Right atrium auricular region (tissue), 2 donors: ENCODE results near the gene EYA2. TPM values are rescaled to one million over a fixed set of nuclear protein-coding genes. Genes with fewer than 3 reads are reported as not detected.

Experiments
- DNase-seq: peaks from one replicate; pipeline ENCODE4 v3.0.0-alpha.2; 2019; ENCODE audit warnings: low spot score
- H3K27ac ChIP-seq, 2 donors: fragments of 200-600 bp; sonication (generic); 1 replicate in 1 of 2; 2 replicates in 1 of 2; pipeline ENCODE4 v1.5.1; 2016 to 2019
- H3K27me3 ChIP-seq, 2 donors: fragments of 200-600 bp; sonication (generic); one replicate each; pipeline versions ENCODE4 v1.5.1 to v1.6.0; 2017 to 2019
- H3K36me3 ChIP-seq: fragments of 200-600 bp; sonication (generic); one replicate; pipeline ENCODE4 v1.5.1; 2016
- H3K4me1 ChIP-seq, 2 donors: fragments of 200-600 bp; sonication (generic); one replicate each; pipeline versions ENCODE4 v1.5.1 to v1.6.0; 2017 to 2019
- H3K4me3 ChIP-seq, 2 donors: fragments of 200-600 bp; sonication (generic); 1 replicate in 1 of 2; 2 replicates in 1 of 2; pipeline ENCODE4 v1.5.1; 2017 to 2019; ENCODE audit warnings: mild to moderate bottlenecking in 1 of 2, moderate library complexity in 1 of 2
- H3K9me3 ChIP-seq, 2 donors: fragments of 200-600 bp; sonication (generic); one replicate each; pipeline ENCODE4 v1.5.1; 2019
- total RNA-seq, 2 donors: library from RNA; depleted of rRNA; stranded (reverse); fragments of >200 nt; gene quantifications; one replicate each; pipeline ENCODE4 v1.1.0, GENCODE V29; 2016
- TF ChIP-seq, protein P1 (sequence below), 2 donors: fragments of 200-600 bp; sonication (generic); IDR thresholded peaks; one replicate each; pipeline ENCODE4 v1.5.1; 2019; ENCODE audit warnings: antibody characterized with exemption in 2 of 2

Gene EYA2
- total RNA-seq, 2 donors from 2014 or later, result 0.30 to 2.6 TPM

DNA sequence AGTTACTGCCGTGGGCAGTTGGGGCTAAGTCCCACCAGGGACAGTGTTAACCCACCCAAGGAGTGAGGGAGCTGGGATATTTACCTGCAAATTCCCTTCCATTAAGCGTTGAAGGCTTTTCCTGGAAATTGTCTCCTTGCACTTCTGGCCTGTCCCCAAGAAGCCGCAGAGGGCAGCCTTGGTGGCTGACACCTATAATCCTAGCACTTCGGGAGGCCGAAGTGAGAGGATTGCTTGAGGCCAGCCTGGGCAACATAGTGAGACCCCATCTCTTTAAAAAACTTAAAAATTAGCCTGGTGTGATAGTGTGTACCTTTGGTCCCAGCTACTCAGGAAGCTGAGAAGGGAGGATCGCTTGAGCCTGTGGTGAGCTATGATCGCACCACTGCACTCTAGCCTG, 204.4 kb downstream of the EYA2 start:
- Histone ChIP-seq H3K4me1 (peaks cover 0 to 10% of the 10 kb centered on the region in 2 donors), H3K36me3 (no peaks in the 10 kb centered on the region), H3K27ac (no peak overlapping the region), H3K4me3 (no peak overlapping the region), H3K27me3 (no peaks in the 10 kb centered on the region), H3K9me3 (peaks cover 0 to 48% of the 10 kb centered on the region in 2 donors)
- DNase-seq, result no peak
- TF ChIP-seq, protein P1, sequence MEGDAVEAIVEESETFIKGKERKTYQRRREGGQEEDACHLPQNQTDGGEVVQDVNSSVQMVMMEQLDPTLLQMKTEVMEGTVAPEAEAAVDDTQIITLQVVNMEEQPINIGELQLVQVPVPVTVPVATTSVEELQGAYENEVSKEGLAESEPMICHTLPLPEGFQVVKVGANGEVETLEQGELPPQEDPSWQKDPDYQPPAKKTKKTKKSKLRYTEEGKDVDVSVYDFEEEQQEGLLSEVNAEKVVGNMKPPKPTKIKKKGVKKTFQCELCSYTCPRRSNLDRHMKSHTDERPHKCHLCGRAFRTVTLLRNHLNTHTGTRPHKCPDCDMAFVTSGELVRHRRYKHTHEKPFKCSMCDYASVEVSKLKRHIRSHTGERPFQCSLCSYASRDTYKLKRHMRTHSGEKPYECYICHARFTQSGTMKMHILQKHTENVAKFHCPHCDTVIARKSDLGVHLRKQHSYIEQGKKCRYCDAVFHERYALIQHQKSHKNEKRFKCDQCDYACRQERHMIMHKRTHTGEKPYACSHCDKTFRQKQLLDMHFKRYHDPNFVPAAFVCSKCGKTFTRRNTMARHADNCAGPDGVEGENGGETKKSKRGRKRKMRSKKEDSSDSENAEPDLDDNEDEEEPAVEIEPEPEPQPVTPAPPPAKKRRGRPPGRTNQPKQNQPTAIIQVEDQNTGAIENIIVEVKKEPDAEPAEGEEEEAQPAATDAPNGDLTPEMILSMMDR (IDR thresholded peaks at IDR 0.05), result no peak

DNA sequence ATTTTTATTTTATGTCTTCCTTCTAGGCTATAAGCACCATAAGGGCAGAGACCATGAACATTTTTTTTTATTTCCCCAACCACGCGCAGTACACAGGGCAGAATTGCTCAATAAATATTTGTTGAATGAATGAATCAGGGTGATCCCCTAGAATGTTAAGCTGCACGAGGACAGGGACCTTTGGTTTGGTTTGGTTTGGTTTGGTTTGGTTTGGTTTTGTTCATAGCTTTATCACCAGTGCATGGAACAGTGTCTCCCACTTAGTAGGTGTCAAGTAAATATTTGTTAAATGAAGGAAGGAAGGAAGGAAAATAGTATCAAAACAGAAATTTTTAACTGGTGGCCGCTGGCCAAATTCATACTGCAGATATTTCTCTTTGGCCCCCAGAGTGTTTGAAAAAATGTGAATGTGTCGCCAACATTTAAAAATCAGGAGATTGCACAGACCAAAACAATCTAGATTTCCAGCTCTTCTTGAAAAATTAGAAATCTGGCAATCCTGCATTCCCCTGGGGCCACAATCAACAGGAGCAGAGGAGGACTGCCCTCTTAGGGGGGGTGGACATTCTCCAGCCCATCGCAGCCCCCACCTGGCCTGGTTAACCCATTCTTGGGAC, 205.3 kb downstream of the EYA2 start:
- Histone ChIP-seq H3K36me3 (no peaks in the 10 kb centered on the region), H3K27me3 (no peaks in the 10 kb centered on the region), H3K4me1 (peaks cover 0 to 10% of the 10 kb centered on the region in 2 donors), H3K27ac (no peak overlapping the region), H3K9me3 (peaks cover 0 to 41% of the 10 kb centered on the region in 2 donors), H3K4me3 (no peak overlapping the region)
- DNase-seq, result no peak
- TF ChIP-seq, protein P1 (IDR thresholded peaks at IDR 0.05), result no peak

DNA sequence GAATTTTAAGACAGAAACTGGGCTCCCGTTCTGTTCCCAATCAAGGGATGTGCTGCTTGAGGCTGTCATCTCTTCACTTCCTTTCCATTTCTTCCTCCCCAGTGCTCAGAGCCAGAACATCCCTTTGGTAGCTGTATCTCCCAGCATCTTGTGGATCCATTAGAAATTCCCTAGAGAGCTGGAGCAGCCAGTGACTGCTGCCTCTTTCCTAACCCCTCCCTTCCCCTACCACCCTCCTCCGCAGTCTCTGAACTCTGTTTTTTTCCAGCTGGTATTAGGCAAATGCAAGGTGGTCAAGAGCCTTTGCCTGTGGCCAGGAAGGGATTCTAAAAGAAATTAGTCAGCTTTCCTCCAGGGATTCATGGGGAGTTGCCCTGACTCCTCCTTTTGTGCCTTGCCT, 208.0 kb downstream of the EYA2 start:
- DNase-seq, result peak; percentile 56
- Histone ChIP-seq H3K9me3 (peaks cover 0 to 22% of the 10 kb centered on the region in 2 donors), H3K4me1 (peaks cover 0 to 10% of the 10 kb centered on the region in 2 donors), H3K27ac (no peak overlapping the region), H3K4me3 (no peak overlapping the region), H3K27me3 (no peaks in the 10 kb centered on the region), H3K36me3 (no peaks in the 10 kb centered on the region)
- TF ChIP-seq, protein P1 (IDR thresholded peaks at IDR 0.05), result no peak

DNA sequence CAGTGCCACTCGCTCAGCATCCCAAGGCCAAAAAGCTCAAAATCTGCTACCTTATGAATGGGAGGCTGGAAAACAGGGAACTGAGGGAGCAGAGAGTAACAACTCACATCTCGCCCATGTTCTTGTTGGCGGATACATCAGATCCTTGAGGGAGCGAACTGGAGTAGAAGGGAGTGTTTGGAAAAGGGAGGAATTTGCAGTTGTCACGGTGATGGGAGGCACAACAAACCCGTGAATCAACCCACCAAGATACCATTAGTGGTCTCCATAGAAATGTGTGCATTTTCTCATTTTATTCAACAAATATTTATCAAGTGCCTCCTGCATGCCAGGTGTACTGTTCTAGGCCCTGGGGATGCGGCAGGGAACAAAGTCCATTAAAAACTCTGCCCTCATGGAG, 212.1 kb downstream of the EYA2 start:
- Histone ChIP-seq H3K27me3 (no peaks in the 10 kb centered on the region), H3K27ac (no peak overlapping the region), H3K9me3 (peaks cover 0 to 33% of the 10 kb centered on the region in 2 donors), H3K36me3 (no peaks in the 10 kb centered on the region), H3K4me3 (no peak overlapping the region), H3K4me1 (peaks cover 0 to 10% of the 10 kb centered on the region in 2 donors)
- DNase-seq, result no peak
- TF ChIP-seq, protein P1 (IDR thresholded peaks at IDR 0.05), result no peak

DNA sequence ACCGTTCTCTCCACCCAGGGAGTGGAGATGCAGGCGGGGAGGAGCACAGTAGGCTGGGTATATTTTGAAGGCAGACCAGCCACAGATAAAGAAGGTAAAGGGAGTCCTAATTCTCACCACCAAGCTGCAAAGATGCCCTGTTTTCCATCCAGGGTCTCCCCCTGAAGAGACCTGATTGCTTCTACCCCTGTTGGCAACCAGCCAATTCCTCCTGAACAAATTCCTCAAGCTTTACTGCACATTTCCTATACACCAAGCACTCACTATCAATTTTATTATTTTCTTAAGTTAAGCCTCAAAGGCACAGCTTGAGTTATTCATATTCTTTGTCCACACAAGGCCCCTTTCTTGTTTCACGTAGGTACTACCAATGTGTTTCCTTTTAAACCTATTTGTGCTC, 214.4 kb downstream of the EYA2 start:
- peaks cover 0 to 21% of the 10 kb centered on the region in 2 donors for H3K9me3 ChIP-seq
- no peaks in the 10 kb centered on the region for H3K27me3 ChIP-seq
- no peaks in the 10 kb centered on the region for H3K4me1 ChIP-seq
- no peak for DNase-seq
- TF ChIP-seq, protein P1 (IDR thresholded peaks at IDR 0.05), result no peak
- no peak overlapping the region for H3K4me3 ChIP-seq
- H3K36me3 ChIP-seq, result no peaks in the 10 kb centered on the region
- H3K27ac ChIP-seq, result no peak overlapping the region

DNA sequence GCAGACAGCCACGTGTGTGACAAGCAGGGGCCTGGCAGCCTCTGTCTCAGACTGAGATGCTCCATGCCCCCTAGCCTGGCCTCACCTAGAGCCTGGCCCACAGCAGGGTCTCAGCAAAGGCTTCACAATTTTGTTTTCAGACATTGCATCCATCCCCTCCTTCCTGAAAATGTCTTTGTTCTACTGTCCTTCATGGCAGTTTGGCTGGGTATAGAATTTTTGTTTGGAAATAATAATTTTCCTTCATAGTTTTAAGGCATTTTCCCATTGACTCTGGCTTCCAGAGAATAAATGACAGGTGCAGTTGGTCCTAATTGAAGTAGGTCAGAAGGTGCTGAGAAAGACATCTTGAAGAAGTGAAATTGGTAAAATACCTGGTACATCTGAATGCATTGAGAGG, 216.2 kb downstream of the EYA2 start:
- no peaks in the 10 kb centered on the region for H3K4me1 ChIP-seq
- H3K36me3 ChIP-seq, result no peaks in the 10 kb centered on the region
- no peak overlapping the region for H3K27ac ChIP-seq
- DNase-seq, result no peak
- TF ChIP-seq, protein P1 (IDR thresholded peaks at IDR 0.05), result no peak
- no peaks in the 10 kb centered on the region for H3K27me3 ChIP-seq
- no peak overlapping the region for H3K4me3 ChIP-seq
- peaks cover 0 to 21% of the 10 kb centered on the region in 2 donors for H3K9me3 ChIP-seq
